Activated naive CD4-positive, alpha-beta T cell treated with Interleukin-2 at 50 U/mL for 16 hours (primary cell): ENCODE data around the gene USE1.
A peak's percentile ranks its signal among the peaks of the same experiment; 100 is the strongest.
"Not testable (repeated sequence)": the region's sequence is repeated elsewhere in the genome, so short reads cannot be mapped to it uniquely, and the experiment has no call there.

ENCODE experiments used
- DNase-seq: peaks from one replicate; pipeline ENCODE4 v3.0.0-alpha.2; 2020

Gene USE1

GRCh38 chr19:17215127-17215971 lies at the start of gene USE1:
TSS of gene USE1 (plus strand) at chr19:17215357. CDS start at chr19:17215406, 49 bp downstream.
- peak; percentile 87 for DNase-seq

- DNase-seq: no peak
These were observed 49.4 kb upstream of the USE1 start for GRCh38 chr19:17165715-17166114.

- peak; percentile 9 for DNase-seq
These were observed 44.4 kb upstream of the USE1 start for GRCh38 chr19:17170538-17171297.

- DNase-seq: no peak
These were observed 43.3 kb upstream of the USE1 start for GRCh38 chr19:17171874-17172273.

GRCh38 chr19:17172624-17173345 lies 42.4 kb upstream of the USE1 start:
- no peak for DNase-seq

GRCh38 chr19:17178291-17178690 lies 36.9 kb upstream of the USE1 start:
- no peak for DNase-seq

- no peak for DNase-seq
These were observed 34.0 kb upstream of the USE1 start for GRCh38 chr19:17180997-17181702.

- DNase-seq: peak; percentile 10
These were observed 31.8 kb upstream of the USE1 start for GRCh38 chr19:17183271-17183761.

GRCh38 chr19:17183858-17184321 lies 31.3 kb upstream of the USE1 start:
- peak; percentile 16 for DNase-seq

GRCh38 chr19:17184371-17184841 lies 30.8 kb upstream of the USE1 start:
- peak; percentile 35 for DNase-seq

- no peak for DNase-seq
These were observed 29.6 kb upstream of the USE1 start for GRCh38 chr19:17185590-17185989.

GRCh38 chr19:17191736-17192135 lies 23.4 kb upstream of the USE1 start:
- DNase-seq: not testable (repeated sequence)

GRCh38 chr19:17192751-17193150 lies 22.4 kb upstream of the USE1 start:
- DNase-seq: no peak

GRCh38 chr19:17194608-17195007 lies 20.5 kb upstream of the USE1 start:
- DNase-seq: no peak

- DNase-seq: no peak
These were observed 20.1 kb upstream of the USE1 start for GRCh38 chr19:17195106-17195505.

GRCh38 chr19:17196610-17197009 lies 18.5 kb upstream of the USE1 start:
- no peak for DNase-seq

- no peak for DNase-seq
These were observed 17.5 kb upstream of the USE1 start for GRCh38 chr19:17197666-17198065.

GRCh38 chr19:17200408-17201079 lies 14.6 kb upstream of the USE1 start:
- DNase-seq: no peak

- peak; percentile 16 for DNase-seq
These were observed 12.9 kb upstream of the USE1 start for GRCh38 chr19:17202249-17202648.

GRCh38 chr19:17202713-17203112 lies 12.4 kb upstream of the USE1 start:
- no peak for DNase-seq
